ENCODE measurements around the gene PES1.
A peak's percentile ranks its signal among the peaks of the same experiment; 100 is the strongest.
"Not testable (repeated sequence)": the region's sequence is repeated elsewhere in the genome, so short reads cannot be mapped to it uniquely, and the experiment has no call there.

PES1 gene

GRCh38 chr22:30607939-30608338 is 16.2 kb upstream of the PES1 start:
- DNase-seq (ENCODE audit: low read depth): no peak

DNA sequence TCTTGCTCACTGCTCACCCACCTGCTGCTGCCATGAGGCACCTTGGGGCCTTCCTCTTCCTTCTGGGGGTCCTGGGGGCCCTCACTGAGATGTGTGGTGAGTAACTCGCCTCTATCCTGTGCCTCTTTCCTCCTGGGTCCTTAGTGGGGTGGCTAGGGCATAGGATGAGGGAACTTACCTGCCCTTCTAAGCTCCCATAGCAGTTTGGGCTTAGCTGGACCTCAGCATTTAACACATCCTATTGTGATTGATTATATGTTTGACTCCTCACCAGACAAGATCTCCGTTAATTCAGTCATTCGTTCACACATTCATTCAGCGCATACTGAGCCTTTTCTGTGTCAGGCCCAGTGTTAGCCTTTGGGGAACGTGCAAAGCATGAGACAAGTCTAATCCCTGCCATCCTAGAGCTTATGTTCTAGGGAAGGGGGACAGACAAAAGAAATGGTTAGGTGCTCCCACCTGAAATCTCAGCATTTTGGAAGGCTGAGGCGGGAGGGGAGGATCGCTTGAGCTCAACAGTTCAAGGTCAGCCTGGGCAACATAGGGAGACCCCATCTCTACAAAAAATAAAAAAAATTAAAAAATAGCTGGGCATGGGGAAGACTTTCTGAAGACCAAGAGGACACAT is 15.7 kb upstream of the PES1 start:
- DNase-seq (ENCODE audit: low read depth): no peak

DNA sequence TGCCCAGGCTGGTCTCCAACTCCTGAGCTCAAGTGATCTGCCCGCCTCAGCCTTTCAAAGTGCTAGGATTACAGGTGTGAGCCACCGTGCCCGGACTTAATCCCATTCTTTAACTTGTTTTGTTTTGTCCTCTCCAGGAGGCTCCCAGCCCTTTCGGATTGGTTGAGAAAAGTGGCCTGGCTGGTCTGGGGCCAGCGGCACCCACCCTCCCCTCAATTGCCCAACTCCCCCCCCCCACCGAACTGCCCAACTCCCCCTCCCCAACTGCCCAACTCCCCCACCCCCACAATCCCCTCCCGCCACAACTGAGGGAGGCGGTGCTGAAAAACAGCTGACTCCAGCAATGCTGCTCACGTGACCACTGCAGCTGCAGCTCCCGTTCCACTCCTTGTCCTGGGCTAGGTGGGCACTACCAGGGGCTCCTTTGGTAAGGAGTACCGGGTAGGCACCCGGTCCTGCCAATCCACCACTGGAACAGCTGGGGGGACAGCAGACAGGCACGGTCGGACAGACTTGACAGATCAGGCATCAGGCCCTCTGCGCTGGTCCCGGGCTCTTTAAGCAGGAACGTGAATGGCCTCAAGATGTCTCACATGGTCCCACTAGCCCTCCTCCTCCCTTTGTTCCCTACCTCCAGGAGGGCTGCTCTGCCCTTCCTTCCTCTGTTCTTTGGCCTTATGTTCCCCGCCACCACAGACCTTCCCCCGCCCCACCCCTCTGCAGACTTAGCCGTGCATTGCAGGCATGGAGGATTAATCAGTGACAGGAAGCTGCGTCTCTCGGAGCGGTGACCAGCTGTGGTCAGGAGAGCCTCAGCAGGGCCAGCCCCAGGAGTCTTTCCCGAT is 15.0 kb upstream of the PES1 start, which contains the start of gene TCN2:
Gene TCN2, plus strand, starts transcription at position 720 of the 845 bp plus-strand sequence. CDS start 158 bp downstream, outside the sequence.
- no peak for DNase-seq (ENCODE audit: low read depth)

GRCh38 chr22:30605449-30606110 is 13.9 kb upstream of the PES1 start:
- peak; percentile 23 for DNase-seq (ENCODE audit: low read depth)

- DNase-seq (ENCODE audit: low read depth): no peak
Observed at GRCh38 chr22:30604723-30605122, 13.0 kb upstream of the PES1 start.

- DNase-seq (ENCODE audit: low read depth): no peak
Observed at GRCh38 chr22:30603801-30604200, 12.1 kb upstream of the PES1 start.

GRCh38 chr22:30602049-30602448 is 10.3 kb upstream of the PES1 start:
- DNase-seq (ENCODE audit: low read depth): no peak

DNA sequence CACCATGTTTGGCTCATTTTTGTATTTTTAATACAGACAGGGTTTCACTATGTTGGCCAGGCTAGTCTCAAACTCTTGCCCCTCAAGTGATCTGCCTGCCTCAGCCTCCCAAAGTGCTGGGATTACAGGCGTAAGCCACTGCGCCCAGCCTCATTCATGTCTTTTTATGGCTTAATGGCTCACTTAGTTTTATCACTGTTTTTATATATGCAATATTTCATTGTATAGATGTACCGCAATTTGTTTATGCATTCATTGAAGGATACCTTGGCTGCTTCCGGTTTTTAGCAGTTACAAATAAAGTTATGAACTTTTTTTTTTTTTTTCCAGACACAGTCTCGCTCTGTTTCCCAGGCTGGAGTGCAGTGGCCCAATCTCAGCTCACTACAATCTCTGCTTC is 9.8 kb upstream of the PES1 start:
- no peak for DNase-seq (ENCODE audit: low read depth)

- DNase-seq (ENCODE audit: low read depth): no peak
Observed at GRCh38 chr22:30600921-30601320, 9.2 kb upstream of the PES1 start.

DNA sequence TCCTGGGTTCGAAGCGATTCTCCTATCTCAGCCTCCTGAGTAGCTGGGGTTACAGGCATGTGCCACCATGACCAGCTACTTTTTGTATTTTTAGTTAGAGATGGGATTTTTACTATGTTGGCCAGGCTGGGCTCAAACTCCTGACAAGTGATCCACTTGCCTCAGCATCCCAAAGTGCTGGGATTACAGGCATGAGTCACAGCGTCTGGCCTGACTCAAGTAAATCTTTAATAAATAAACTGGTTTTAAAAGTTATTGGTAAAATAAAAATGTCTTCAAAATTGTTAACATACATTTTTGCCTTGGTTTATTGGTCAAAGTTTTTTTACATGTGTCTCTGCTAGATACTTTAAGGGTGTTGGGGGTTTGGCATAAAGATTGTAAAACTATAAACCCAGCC is 7.3 kb upstream of the PES1 start:
- no peak for DNase-seq (ENCODE audit: low read depth)

- no peak for DNase-seq (ENCODE audit: low read depth)
Observed at GRCh38 chr22:30596886-30597285, 5.2 kb upstream of the PES1 start.

GRCh38 chr22:30596199-30596598 is 4.5 kb upstream of the PES1 start:
- no peak for DNase-seq (ENCODE audit: low read depth)

DNA sequence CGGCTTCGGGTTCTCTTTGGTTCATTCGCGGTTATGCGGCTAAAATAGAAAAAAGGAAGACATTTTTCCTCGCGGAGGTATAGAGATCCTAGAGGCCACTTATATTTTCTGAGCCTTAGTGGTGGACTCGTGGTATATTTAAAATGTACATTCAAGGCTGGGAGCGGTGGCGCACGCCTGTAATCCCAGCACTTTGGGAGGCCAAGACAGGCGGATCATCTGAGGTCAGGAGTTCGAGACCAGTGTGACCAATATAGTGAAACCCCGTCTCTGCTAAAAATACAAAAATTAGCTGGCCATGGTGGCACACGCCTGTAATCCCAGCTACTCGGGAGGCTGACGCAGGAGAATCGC is 627 bp upstream of the PES1 start:
- DNase-seq (ENCODE audit: low read depth): not testable (repeated sequence)

- DNase-seq (ENCODE audit: low read depth): no peak
Observed at GRCh38 chr22:30591191-30591587, 521 bp downstream of the PES1 start.

GRCh38 chr22:30586414-30586813 is 5.3 kb downstream of the PES1 start:
- DNase-seq (ENCODE audit: low read depth): no peak

DNA sequence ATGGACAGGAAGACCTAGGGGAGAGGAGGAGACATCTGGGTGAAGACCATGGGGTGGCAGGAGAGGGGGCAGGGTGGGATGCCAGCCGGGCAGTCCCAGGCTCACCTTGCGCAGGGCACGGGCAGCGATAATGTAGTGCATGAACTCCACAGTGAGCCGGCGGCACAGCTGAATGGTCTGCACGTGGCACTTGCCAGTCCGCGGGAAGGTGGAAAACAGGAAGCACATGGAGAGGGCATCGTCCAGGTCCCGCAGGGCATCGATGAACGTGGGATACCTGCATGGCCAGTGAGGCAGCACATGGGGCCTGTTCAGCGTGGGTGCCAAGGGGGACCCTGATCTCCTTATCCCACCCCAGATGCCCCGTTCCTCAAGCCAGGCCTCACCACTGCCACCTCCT is 7.3 kb downstream of the PES1 start:
- no peak for DNase-seq (ENCODE audit: low read depth)

GRCh38 chr22:30582788-30583545 is 8.7 kb downstream of the PES1 start:
- DNase-seq (ENCODE audit: low read depth): no peak

DNA sequence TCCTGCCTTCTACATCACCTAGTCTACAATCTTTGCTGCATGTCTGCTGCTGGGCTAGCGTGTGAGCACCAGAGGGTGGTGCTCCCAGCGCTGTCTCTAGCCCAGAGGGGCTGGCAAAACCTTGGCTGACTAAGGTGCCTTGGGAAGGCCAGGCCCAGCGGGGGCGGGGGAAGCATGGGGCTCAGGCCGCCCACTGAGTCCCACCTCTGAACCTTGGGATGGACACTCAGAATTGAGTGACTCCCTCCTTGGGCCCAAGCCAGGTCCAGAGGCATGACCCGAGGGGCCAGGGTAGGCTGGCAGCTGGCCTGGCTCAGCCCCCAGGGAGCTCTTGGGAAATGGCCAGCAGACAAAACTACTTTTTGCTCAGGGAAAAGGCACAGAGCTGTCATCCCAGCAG is 9.7 kb downstream of the PES1 start:
- DNase-seq (ENCODE audit: low read depth): no peak

GRCh38 chr22:30580896-30581295 is 10.8 kb downstream of the PES1 start:
- no peak for DNase-seq (ENCODE audit: low read depth)

DNA sequence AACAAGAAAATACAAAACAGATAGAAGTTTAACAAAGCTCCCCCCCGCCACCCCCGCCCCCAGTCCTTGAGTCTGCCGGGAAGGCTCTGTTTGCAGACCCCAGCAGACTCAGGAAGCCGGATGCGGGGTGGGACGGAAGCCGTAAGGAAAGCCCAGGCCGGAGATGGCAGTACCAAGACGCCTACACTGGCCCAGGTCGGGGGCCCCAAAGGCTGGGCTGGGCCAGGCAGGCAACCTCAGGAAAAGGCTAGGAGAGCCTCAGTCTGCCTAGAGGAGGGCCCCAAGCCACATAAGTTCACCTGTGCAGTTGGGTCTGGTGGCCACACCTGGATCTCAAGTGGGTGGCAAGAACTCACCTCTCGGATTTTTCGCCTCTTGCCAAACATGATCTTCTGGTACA is 13.2 kb downstream of the PES1 start:
- DNase-seq (ENCODE audit: low read depth): no peak

GRCh38 chr22:30575859-30576258 is 15.9 kb downstream of the PES1 start:
- no peak for DNase-seq (ENCODE audit: low read depth)

GRCh38 chr22:30574997-30575671 is 16.6 kb downstream of the PES1 start:
- DNase-seq (ENCODE audit: low read depth): no peak
